Mucosa of descending colon (tissue), 3 donors: ENCODE measurements around the gene C19orf47. TPM values are rescaled to one million over a fixed set of nuclear protein-coding genes. Genes with fewer than 3 reads are reported as not detected.

Experiments used
- ATAC-seq: fragments of 200-7000 bp; cut with Tn5 transposase; one replicate; pipeline ENCODE4 v1.9.1; 2020; ENCODE audit warnings: mild to moderate bottlenecking, moderate library complexity
- DNase-seq, 3 donors: peaks; one replicate each; pipeline ENCODE4 v3.0.0-alpha.2; 2020
- H3K36me3 ChIP-seq: fragments of 200-600 bp; one replicate; pipeline ENCODE4 v1.8.0; 2021; ENCODE audit warnings: low read depth, mild to moderate bottlenecking
- H3K4me1 ChIP-seq: fragments of 200-600 bp; one replicate; pipeline ENCODE4 v1.8.0; 2021; ENCODE audit warnings: low read depth, mild to moderate bottlenecking
- H3K4me3 ChIP-seq: fragments of 200-600 bp; one replicate; pipeline ENCODE4 v1.8.0; 2021; ENCODE audit warnings: mild to moderate bottlenecking
- H3K9me3 ChIP-seq: fragments of 200-600 bp; one replicate; pipeline ENCODE4 v1.8.0; 2021; ENCODE audit warnings: mild to moderate bottlenecking
- intact Hi-C, 2 donors: fragments of 100-400 bp; cut with DNase I in 1 of 2; cut with micrococcal nuclease in 1 of 2; formaldehyde crosslinking; loops; one replicate each; pipeline versions ENCODE4 v1.11.0 to v1.11.1; 2022; cut with DNase I, micrococcal nuclease
- total RNA-seq, 3 donors: library from RNA; stranded (reverse); fragmentation: NEBNext Ultra II Directional in 2 of 3; extraction: Animal tissue kit (Norgen Biotek cat#: 25700) in 2 of 3; gene quantifications; one replicate each; pipeline versions ENCODE4 v1.2.1 to v1.2.4, GENCODE V29; 2021 to 2023
- TF ChIP-seq, protein P1 (sequence below): fragments of 200-600 bp; IDR thresholded peaks from one replicate; pipeline ENCODE4 v1.8.0; 2022; ENCODE audit warnings: antibody characterized with exemption, mild to moderate bottlenecking
- donor health status: DM: no; HTN: no; CAD: no; lungs with moderate emphysema.
- donor health status: DM: no; HTN: no; CAD: no.
- donor health status: DM: no; HTN: yes; CAD: no.

The C19orf47 gene
- total RNA-seq, 3 donors from 2014 or later: 12.1 to 21.2 (median 12.5) TPM

DNA sequence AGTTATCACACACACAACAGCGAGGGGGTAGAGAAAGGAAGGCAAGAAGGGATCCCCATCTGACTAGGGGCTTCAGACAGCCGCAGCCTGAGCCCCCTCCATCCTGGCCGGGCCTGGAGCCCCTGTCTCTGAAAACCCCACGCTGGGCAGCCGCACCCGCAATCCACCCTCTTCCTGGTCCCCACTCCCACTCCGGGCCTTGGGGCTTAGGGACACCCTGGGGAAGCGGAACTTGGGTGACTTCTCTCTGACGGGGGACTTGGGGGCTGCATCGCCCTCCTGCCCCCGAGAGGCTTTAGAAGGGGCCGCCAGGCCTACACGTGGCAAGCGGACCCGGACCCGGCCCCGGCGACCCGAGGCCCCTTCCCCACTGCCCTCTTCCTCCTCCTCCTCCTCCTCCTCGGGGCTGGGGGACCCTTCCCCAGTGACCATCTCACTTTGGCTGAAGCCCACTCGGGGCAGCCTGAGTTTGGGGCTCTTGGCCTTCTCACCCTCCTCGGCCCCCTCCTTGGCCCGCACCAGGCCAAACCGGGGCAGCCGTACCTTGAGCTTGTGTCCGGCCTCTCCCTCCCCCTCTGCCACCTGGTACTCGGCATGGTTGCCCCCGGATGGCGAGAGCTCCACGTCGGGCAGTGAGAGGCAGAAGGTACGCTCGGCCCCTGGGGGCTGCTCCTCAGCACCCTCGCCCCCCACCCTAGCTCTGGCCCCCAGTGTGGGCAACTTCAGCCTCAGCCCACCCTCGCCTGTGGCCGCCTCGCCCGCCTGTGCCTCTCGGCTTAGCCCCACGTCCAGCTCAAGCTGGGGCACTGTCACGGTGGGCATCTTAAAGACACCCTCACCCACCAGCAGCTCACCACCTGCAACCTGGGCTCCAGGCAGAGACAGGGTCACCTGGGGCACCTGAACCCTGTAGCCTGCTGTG is 46.0 kb upstream of the C19orf47 start:
- no peak overlapping the region for H3K4me3 ChIP-seq
- no peaks in the 10 kb centered on the region for H3K36me3 ChIP-seq
- ATAC-seq: no peak
- no peaks in the 10 kb centered on the region for H3K9me3 ChIP-seq
- DNase-seq: no peak
- TF ChIP-seq, protein P1, sequence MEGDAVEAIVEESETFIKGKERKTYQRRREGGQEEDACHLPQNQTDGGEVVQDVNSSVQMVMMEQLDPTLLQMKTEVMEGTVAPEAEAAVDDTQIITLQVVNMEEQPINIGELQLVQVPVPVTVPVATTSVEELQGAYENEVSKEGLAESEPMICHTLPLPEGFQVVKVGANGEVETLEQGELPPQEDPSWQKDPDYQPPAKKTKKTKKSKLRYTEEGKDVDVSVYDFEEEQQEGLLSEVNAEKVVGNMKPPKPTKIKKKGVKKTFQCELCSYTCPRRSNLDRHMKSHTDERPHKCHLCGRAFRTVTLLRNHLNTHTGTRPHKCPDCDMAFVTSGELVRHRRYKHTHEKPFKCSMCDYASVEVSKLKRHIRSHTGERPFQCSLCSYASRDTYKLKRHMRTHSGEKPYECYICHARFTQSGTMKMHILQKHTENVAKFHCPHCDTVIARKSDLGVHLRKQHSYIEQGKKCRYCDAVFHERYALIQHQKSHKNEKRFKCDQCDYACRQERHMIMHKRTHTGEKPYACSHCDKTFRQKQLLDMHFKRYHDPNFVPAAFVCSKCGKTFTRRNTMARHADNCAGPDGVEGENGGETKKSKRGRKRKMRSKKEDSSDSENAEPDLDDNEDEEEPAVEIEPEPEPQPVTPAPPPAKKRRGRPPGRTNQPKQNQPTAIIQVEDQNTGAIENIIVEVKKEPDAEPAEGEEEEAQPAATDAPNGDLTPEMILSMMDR: no peak
- intact Hi-C loops: no loop called here
- H3K4me1 ChIP-seq: no peaks in the 10 kb centered on the region

GRCh38 chr19:40392894-40393517 is 44.8 kb upstream of the C19orf47 start:
- peak; percentile 84 for ATAC-seq
- intact Hi-C loops: no loop called here
- no peak overlapping the region for H3K4me3 ChIP-seq
- TF ChIP-seq, protein P1: no peak
- peak in 2 of 3 donors; percentile 48 to 52 for DNase-seq
- H3K36me3 ChIP-seq: no peaks in the 10 kb centered on the region
- H3K4me1 ChIP-seq: no peaks in the 10 kb centered on the region
- H3K9me3 ChIP-seq: no peaks in the 10 kb centered on the region

GRCh38 chr19:40392123-40392522 is 43.9 kb upstream of the C19orf47 start:
- ATAC-seq: no peak
- DNase-seq: no peak
- Histone ChIP-seq H3K4me3 (no peak overlapping the region), H3K36me3 (no peaks in the 10 kb centered on the region), H3K9me3 (no peaks in the 10 kb centered on the region), H3K4me1 (no peaks in the 10 kb centered on the region)
- intact Hi-C loops: no loop called here
- TF ChIP-seq, protein P1: no peak

DNA sequence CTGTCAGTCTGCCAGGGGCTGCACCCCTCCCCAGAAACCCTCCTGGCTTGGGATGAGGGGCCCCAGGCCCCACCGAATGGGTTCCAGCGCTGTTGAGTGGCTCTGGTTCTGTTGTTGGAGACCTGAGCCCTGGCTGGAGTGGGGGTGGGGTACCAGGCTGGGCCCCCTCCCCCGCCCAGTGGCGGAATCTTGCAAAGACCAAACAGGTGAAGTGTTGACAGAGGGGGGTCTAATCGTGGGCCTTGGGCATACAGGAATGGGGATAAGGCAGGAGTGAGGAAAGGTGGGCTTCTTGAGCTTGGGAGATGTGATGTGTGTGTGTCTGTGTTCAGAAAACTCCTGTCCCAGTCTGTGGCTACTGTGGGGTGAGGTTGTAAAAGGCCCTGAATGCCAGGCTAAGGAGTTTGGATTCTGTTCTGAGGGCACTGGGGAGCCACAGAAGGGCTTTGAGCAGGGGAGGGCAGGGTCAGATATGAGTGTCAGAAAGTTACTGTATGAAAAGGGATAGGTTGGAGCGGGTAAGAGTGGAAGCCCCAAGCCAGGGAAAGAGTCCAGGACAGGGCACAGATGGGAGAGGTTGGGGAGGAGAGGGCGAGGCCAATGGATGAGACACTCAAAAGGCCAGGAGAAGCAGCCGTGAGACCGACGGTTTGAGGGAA is 42.0 kb upstream of the C19orf47 start, which contains the start of gene HIPK4:
HIPK4 (minus strand) TSS at position 98 of the 659 bp plus-strand sequence. CDS start 279 bp downstream, outside the sequence.
- TF ChIP-seq, protein P1: no peak
- intact Hi-C loops: no loop called here
- no peak within 1 kb of the TSS for H3K4me3 ChIP-seq
- no peaks in the 10 kb centered on the region for H3K9me3 ChIP-seq
- H3K4me1 ChIP-seq: no peaks in the 10 kb centered on the region
- no peak for ATAC-seq
- no peak for DNase-seq
- no peaks in the 10 kb centered on the region for H3K36me3 ChIP-seq

GRCh38 chr19:40389404-40390083 is 41.3 kb upstream of the C19orf47 start:
- Histone ChIP-seq H3K4me1 (no peaks in the 10 kb centered on the region), H3K4me3 (no peak overlapping the region), H3K9me3 (no peaks in the 10 kb centered on the region), H3K36me3 (no peaks in the 10 kb centered on the region)
- DNase-seq (no peak), ATAC-seq (no peak)
- TF ChIP-seq, protein P1: no peak
- intact Hi-C loops: no loop called here
